WERI-Rb-1 (cell line): ENCODE results near the gene SEC24D.

Experiments
- DNase-seq: peaks from one replicate; pipeline ENCODE4 v3.0.0-alpha.2; 2020
- H3K27ac ChIP-seq: fragments of 250-450 bp; sonication (Bioruptor Pico); 2 replicates; pipeline ENCODE4 v1.5.1; 2020; ENCODE audit warnings: mild to moderate bottlenecking, moderate library complexity
- H3K27me3 ChIP-seq: fragments of 250-450 bp; sonication (Bioruptor Pico); 2 replicates; pipeline ENCODE4 v1.5.1; 2021; ENCODE audit warnings: mild to moderate bottlenecking, low read depth, moderate library complexity; ENCODE audit not compliant: insufficient read depth, severe bottlenecking
- H3K36me3 ChIP-seq: fragments of 250-450 bp; sonication (Bioruptor Pico); 2 replicates; pipeline ENCODE4 v1.5.1; 2020; ENCODE audit warnings: mild to moderate bottlenecking, moderate library complexity
- H3K4me3 ChIP-seq: 2 replicates; pipeline ENCODE4 v1.5.1; 2011; ENCODE audit warnings: low read depth, mild to moderate bottlenecking, control low read depth, low read length
- H3K9me3 ChIP-seq: fragments of 250-450 bp; sonication (Bioruptor Pico); 2 replicates; pipeline ENCODE4 v1.5.1; 2021; ENCODE audit warnings: mild to moderate bottlenecking, moderate library complexity; ENCODE audit not compliant: severe bottlenecking
- CTCF ChIP-seq: IDR thresholded peaks from 2 replicates; pipeline ENCODE4 v1.5.1; 2011; ENCODE audit warnings: low read depth, mild to moderate bottlenecking, control low read depth, inconsistent platforms, low read length

The SEC24D gene

GRCh38 chr4:118765399-118765798 lies 70.5 kb downstream of the SEC24D start:
- DNase-seq = no peak
- peaks cover 19% of the 10 kb centered on the region for H3K36me3 ChIP-seq

GRCh38 chr4:118762730-118763477 lies 73.0 kb downstream of the SEC24D start:
- no peak for DNase-seq
- H3K4me3 ChIP-seq = no peak overlapping the region
- TF ChIP-seq CTCF = no peak
- H3K9me3 ChIP-seq = no peaks in the 10 kb centered on the region
- H3K36me3 ChIP-seq = peaks cover 19% of the 10 kb centered on the region
- H3K27ac ChIP-seq = no peak overlapping the region
- H3K27me3 ChIP-seq = no peaks in the 10 kb centered on the region

More at GRCh38 chr4:118765399-118765798, 70.5 kb downstream of the SEC24D start:
- Histone ChIP-seq H3K27me3 (no peaks in the 10 kb centered on the region), H3K9me3 (no peaks in the 10 kb centered on the region), H3K4me3 (no peak overlapping the region), H3K27ac (no peak overlapping the region)
- TF ChIP-seq CTCF = no peak

DNA sequence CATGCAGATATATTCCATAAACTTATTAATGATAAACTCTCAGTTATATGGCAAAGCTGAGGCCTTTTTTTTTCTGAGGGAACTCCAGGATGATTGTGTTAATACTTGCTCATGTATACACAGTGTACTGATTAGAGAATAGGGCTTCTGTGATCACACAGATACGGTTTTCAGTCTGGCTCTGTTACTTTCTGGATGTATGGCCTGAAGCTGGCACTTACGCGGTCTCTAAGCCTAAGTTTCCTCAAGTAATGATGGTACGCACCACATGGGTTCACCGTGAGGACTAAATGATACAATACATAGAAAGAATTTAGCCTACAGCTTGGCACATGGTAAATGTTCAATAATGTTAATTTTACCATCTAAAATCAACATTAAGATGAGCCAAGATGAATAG lies 73.8 kb downstream of the SEC24D start:
- Histone ChIP-seq H3K36me3 (peaks cover 19% of the 10 kb centered on the region), H3K9me3 (no peaks in the 10 kb centered on the region), H3K27ac (no peak overlapping the region), H3K4me3 (no peak overlapping the region), H3K27me3 (no peaks in the 10 kb centered on the region)
- TF ChIP-seq CTCF = no peak
- no peak for DNase-seq

GRCh38 chr4:118761397-118762016 lies 74.4 kb downstream of the SEC24D start:
- Histone ChIP-seq H3K27ac (no peak overlapping the region), H3K4me3 (no peak overlapping the region), H3K9me3 (no peaks in the 10 kb centered on the region), H3K36me3 (peaks cover 16% of the 10 kb centered on the region), H3K27me3 (no peaks in the 10 kb centered on the region)
- TF ChIP-seq CTCF = no peak
- DNase-seq = no peak

DNA sequence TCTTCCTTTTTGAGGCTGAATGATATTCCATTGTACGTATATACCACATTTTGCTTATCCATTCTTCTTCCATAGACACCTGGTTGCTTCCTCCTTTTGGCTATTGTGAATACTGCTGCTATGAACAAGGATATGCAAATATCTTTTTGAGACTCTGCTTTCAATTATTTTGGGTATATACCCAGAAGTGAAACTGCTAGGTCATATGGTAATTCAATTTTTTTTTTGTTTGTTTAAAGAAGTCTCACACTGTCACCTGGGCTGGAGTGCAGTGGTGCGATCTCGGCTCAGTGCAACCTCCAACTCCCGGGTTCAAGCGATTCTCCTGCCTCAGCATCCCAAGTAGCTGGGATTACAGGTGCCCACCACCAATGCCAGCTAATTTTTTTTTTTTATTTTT lies 75.4 kb downstream of the SEC24D start:
- Histone ChIP-seq H3K27me3 (no peaks in the 10 kb centered on the region), H3K36me3 (peaks cover 9% of the 10 kb centered on the region), H3K9me3 (no peaks in the 10 kb centered on the region), H3K4me3 (no peak overlapping the region), H3K27ac (no peak overlapping the region)
- no peak for TF ChIP-seq CTCF
- no peak for DNase-seq

GRCh38 chr4:118760092-118760491 lies 75.8 kb downstream of the SEC24D start:
- H3K27ac ChIP-seq = no peak overlapping the region
- no peaks in the 10 kb centered on the region for H3K9me3 ChIP-seq
- peaks cover 9% of the 10 kb centered on the region for H3K36me3 ChIP-seq
- DNase-seq = no peak
- TF ChIP-seq CTCF = no peak
- H3K27me3 ChIP-seq = no peaks in the 10 kb centered on the region
- no peak overlapping the region for H3K4me3 ChIP-seq
